SK-N-SH treated with all-trans-retinoic acid at 6 μM for 48 hours (cell line): ENCODE results near the gene TSSK3.

Source experiments
- ATAC-seq: fragments of 200-7000 bp; cut with Tn5 transposase; 3 replicates; pipeline ENCODE4 v1.9.1; 2020; ENCODE audit warnings: mild to moderate bottlenecking, moderate library complexity
- ARNTL ChIP-seq: fragments of 450-650 bp; formaldehyde crosslinking; IDR thresholded peaks from 2 replicates; pipeline ENCODE4 v1.5.0; 2020; ENCODE audit warnings: low read depth, mild to moderate bottlenecking, moderate library complexity, borderline replicate concordance
- BACH2 ChIP-seq: fragments of 250-450 bp; sonication (Bioruptor Pico); IDR thresholded peaks from 2 replicates; pipeline ENCODE4 v1.9.0; 2021; ENCODE audit warnings: mild to moderate bottlenecking, borderline replicate concordance
- ESRRG ChIP-seq: fragments of 250-450 bp; sonication (Bioruptor Pico); IDR thresholded peaks from 2 replicates; pipeline ENCODE4 v1.6.1; 2021; ENCODE audit warnings: mild to moderate bottlenecking
- GLIS3 ChIP-seq: fragments of 250-450 bp; sonication (Bioruptor Pico); IDR thresholded peaks from 2 replicates; pipeline ENCODE4 v1.5.0; 2020; ENCODE audit warnings: mild to moderate bottlenecking, moderate library complexity
- OSR1 ChIP-seq: fragments of 250-450 bp; sonication (Bioruptor Pico); IDR thresholded peaks from 2 replicates; pipeline ENCODE4 v1.8.0; 2022; ENCODE audit warnings: moderate library complexity, mild to moderate bottlenecking, inconsistent platforms
- PATZ1 ChIP-seq: fragments of 250-450 bp; sonication (Bioruptor Pico); IDR thresholded peaks from 2 replicates; pipeline ENCODE4 v1.8.0; 2020; ENCODE audit warnings: mild to moderate bottlenecking, moderate library complexity, borderline replicate concordance
- RARB ChIP-seq: fragments of 250-450 bp; sonication (Bioruptor Pico); IDR thresholded peaks from 2 replicates; pipeline ENCODE4 v1.8.0; 2021; ENCODE audit warnings: mild to moderate bottlenecking, moderate library complexity
- SNAI2 ChIP-seq: fragments of 250-450 bp; sonication (Bioruptor Pico); IDR thresholded peaks from 2 replicates; pipeline ENCODE4 v1.5.0; 2020; ENCODE audit warnings: mild to moderate bottlenecking, moderate library complexity
- TCF4 ChIP-seq: fragments of 250-450 bp; sonication (Bioruptor Pico); IDR thresholded peaks from 2 replicates; pipeline ENCODE4 v1.8.0; 2021; ENCODE audit warnings: mild to moderate bottlenecking, moderate library complexity, borderline replicate concordance
- TOX ChIP-seq: fragments of 250-450 bp; sonication (Bioruptor Pico); IDR thresholded peaks from 2 replicates; pipeline ENCODE4 v1.8.0; 2021; ENCODE audit warnings: mild to moderate bottlenecking, moderate library complexity, borderline replicate concordance
- ZC3H10 ChIP-seq: fragments of 250-450 bp; sonication (Bioruptor Pico); IDR thresholded peaks from 2 replicates; pipeline ENCODE4 v1.5.1; 2021; ENCODE audit warnings: mild to moderate bottlenecking, moderate library complexity
- ZFP30 ChIP-seq: fragments of 450-650 bp; formaldehyde crosslinking; IDR thresholded peaks from 2 replicates; pipeline ENCODE4 v1.5.0; 2022; ENCODE audit warnings: mild to moderate bottlenecking, moderate library complexity
- ZNF565 ChIP-seq: fragments of 450-650 bp; formaldehyde crosslinking; conservative IDR thresholded peaks from 2 replicates; pipeline ENCODE4 v1.5.0; 2020; ENCODE audit warnings: low read depth, mild to moderate bottlenecking, moderate library complexity
- ZNF70 ChIP-seq: fragments of 450-650 bp; formaldehyde crosslinking; IDR thresholded peaks from 2 replicates; pipeline ENCODE4 v1.5.0; 2020; ENCODE audit warnings: mild to moderate bottlenecking, moderate library complexity
- ZNF8 ChIP-seq: fragments of 450-650 bp; formaldehyde crosslinking; IDR thresholded peaks from 2 replicates; pipeline ENCODE4 v1.5.0; 2020; ENCODE audit warnings: mild to moderate bottlenecking, moderate library complexity
- TF ChIP-seq, protein P1 (sequence below): fragments of 250-450 bp; sonication (Bioruptor Pico); IDR thresholded peaks from 2 replicates; pipeline ENCODE4 v1.5.1; 2021; ENCODE audit warnings: mild to moderate bottlenecking, moderate library complexity
- TF ChIP-seq, protein P2 (sequence below): fragments of 250-450 bp; sonication (Bioruptor Pico); IDR thresholded peaks from 2 replicates; pipeline ENCODE4 v1.5.0; 2020; ENCODE audit warnings: mild to moderate bottlenecking, moderate library complexity
- TF ChIP-seq, protein P3 (sequence below): fragments of 250-450 bp; sonication (Bioruptor Pico); IDR thresholded peaks from 2 replicates; pipeline ENCODE4 v1.8.0; 2021; ENCODE audit warnings: low read depth, mild to moderate bottlenecking, moderate library complexity, borderline replicate concordance

The TSSK3 gene

GRCh38 chr1:32337855-32338636, 24.3 kb upstream of the TSSK3 start (continued):
- TF ChIP-seq, protein P1, sequence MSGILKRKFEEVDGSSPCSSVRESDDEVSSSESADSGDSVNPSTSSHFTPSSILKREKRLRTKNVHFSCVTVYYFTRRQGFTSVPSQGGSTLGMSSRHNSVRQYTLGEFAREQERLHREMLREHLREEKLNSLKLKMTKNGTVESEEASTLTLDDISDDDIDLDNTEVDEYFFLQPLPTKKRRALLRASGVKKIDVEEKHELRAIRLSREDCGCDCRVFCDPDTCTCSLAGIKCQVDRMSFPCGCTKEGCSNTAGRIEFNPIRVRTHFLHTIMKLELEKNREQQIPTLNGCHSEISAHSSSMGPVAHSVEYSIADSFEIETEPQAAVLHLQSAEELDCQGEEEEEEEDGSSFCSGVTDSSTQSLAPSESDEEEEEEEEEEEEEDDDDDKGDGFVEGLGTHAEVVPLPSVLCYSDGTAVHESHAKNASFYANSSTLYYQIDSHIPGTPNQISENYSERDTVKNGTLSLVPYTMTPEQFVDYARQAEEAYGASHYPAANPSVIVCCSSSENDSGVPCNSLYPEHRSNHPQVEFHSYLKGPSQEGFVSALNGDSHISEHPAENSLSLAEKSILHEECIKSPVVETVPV (CRISPR knock-in tag) = no peak
- TF ChIP-seq PATZ1 (CRISPR knock-in tag) (no peak), SNAI2 (CRISPR knock-in tag) (no peak), ESRRG (CRISPR knock-in tag) (no peak), BACH2 (CRISPR knock-in tag) (no peak), OSR1 (CRISPR knock-in tag) (no peak), ZFP30 (CRISPR knock-in tag) (no peak), TOX (CRISPR knock-in tag) (no peak)

GRCh38 chr1:32338637-32339145, 23.6 kb upstream of the TSSK3 start:
- no peak for ATAC-seq
- TF ChIP-seq TCF4 (CRISPR knock-in tag) (no peak), GLIS3 (no peak), ARNTL (CRISPR knock-in tag) (no peak), ZFP30 (CRISPR knock-in tag) (no peak), ZNF565 (CRISPR knock-in tag) (no peak)
- TF ChIP-seq, protein P1 (CRISPR knock-in tag) = no peak
- TF ChIP-seq, all 23 proteins: peak for 0

GRCh38 chr1:32339363-32339978, 22.9 kb upstream of the TSSK3 start:
- ATAC-seq = no peak

More at GRCh38 chr1:32339363-32339978, 22.9 kb upstream of the TSSK3 start:
- TF ChIP-seq ESRRG (CRISPR knock-in tag) = no peak
- TF ChIP-seq, protein P2, sequence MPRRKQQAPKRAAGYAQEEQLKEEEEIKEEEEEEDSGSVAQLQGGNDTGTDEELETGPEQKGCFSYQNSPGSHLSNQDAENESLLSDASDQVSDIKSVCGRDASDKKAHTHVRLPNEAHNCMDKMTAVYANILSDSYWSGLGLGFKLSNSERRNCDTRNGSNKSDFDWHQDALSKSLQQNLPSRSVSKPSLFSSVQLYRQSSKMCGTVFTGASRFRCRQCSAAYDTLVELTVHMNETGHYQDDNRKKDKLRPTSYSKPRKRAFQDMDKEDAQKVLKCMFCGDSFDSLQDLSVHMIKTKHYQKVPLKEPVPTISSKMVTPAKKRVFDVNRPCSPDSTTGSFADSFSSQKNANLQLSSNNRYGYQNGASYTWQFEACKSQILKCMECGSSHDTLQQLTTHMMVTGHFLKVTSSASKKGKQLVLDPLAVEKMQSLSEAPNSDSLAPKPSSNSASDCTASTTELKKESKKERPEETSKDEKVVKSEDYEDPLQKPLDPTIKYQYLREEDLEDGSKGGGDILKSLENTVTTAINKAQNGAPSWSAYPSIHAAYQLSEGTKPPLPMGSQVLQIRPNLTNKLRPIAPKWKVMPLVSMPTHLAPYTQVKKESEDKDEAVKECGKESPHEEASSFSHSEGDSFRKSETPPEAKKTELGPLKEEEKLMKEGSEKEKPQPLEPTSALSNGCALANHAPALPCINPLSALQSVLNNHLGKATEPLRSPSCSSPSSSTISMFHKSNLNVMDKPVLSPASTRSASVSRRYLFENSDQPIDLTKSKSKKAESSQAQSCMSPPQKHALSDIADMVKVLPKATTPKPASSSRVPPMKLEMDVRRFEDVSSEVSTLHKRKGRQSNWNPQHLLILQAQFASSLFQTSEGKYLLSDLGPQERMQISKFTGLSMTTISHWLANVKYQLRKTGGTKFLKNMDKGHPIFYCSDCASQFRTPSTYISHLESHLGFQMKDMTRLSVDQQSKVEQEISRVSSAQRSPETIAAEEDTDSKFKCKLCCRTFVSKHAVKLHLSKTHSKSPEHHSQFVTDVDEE (CRISPR knock-in tag) = no peak
- no peak for TF ChIP-seq RARB (CRISPR knock-in tag)
- TF ChIP-seq, protein P1 (CRISPR knock-in tag) = no peak
- TF ChIP-seq OSR1 (CRISPR knock-in tag) = no peak
- TF ChIP-seq ZC3H10 (CRISPR knock-in tag) = no peak
- TF ChIP-seq, protein P3, sequence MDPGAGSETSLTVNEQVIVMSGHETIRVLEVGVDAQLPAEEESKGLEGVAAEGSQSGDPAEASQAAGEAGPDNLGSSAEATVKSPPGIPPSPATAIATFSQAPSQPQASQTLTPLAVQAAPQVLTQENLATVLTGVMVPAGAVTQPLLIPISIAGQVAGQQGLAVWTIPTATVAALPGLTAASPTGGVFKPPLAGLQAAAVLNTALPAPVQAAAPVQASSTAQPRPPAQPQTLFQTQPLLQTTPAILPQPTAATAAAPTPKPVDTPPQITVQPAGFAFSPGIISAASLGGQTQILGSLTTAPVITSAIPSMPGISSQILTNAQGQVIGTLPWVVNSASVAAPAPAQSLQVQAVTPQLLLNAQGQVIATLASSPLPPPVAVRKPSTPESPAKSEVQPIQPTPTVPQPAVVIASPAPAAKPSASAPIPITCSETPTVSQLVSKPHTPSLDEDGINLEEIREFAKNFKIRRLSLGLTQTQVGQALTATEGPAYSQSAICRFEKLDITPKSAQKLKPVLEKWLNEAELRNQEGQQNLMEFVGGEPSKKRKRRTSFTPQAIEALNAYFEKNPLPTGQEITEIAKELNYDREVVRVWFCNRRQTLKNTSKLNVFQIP (CRISPR knock-in tag) = no peak
- TF ChIP-seq ZNF8 (CRISPR knock-in tag) = no peak
- TF ChIP-seq GLIS3 = no peak
- TF ChIP-seq SNAI2 (CRISPR knock-in tag) = no peak
- no peak for TF ChIP-seq ZNF70 (CRISPR knock-in tag)
